ENCODE data around the gene PDE4B.

DNA sequence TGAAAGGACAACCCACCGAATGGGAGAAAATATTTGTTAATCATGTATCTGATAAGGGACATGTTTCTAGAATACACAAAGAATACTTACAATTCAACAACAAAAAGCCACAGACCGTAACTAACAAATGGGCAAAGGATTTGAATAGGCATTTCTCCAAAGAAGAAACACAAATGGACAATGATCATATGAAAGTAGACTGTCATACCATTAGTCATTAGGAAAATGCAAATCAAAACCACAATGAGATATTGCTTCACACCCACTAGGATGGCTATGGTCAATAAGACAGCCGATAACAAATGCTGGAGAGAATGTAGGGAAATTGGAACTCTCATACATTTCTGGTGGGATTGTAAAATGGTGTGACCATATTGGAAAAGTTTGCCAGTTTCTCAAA is 374.1 kb downstream of the PDE4B start:
- TF ChIP-seq CTCF (IDR thresholded peaks at IDR 0.05) (no peak), POLR2A (IDR thresholded peaks at IDR 0.05) (no peak)
